Right lobe of liver (tissue), 6 donors: ENCODE results near the gene TOPORS. TPM values are rescaled to one million over a fixed set of nuclear protein-coding genes. Genes with fewer than 3 reads are reported as not detected.

Source experiments
- ATAC-seq, 4 donors: fragments of 200-7000 bp; cut with Tn5 transposase; one replicate each; pipeline ENCODE4 v1.9.1; 2020; ENCODE audit warnings: mild to moderate bottlenecking in 4 of 4, moderate library complexity in 4 of 4
- DNase-seq, 3 donors: peaks; one replicate each; pipeline ENCODE4 v3.0.0-alpha.2; 2020
- H3K27ac ChIP-seq, 3 donors: fragments of 200-600 bp; one replicate each; pipeline ENCODE4 v1.8.0; 2022
- H3K27me3 ChIP-seq, 2 donors: fragments of 200-600 bp; one replicate each; pipeline ENCODE4 v1.8.0; 2022
- H3K36me3 ChIP-seq, 4 donors: fragments of 200-600 bp; sonication (generic) in 1 of 4; one replicate each; pipeline versions ENCODE4 v1.5.1 to v1.8.0; 2017 to 2022; ENCODE audit warnings: control low read depth in 1 of 4
- H3K4me1 ChIP-seq, 4 donors: fragments of 200-600 bp; sonication (generic) in 1 of 4; one replicate each; pipeline versions ENCODE4 v1.5.1 to v1.8.0; 2017 to 2022; ENCODE audit warnings: control low read depth in 1 of 4
- H3K4me3 ChIP-seq, 3 donors: fragments of 200-600 bp; one replicate each; pipeline ENCODE4 v1.8.0; 2022
- H3K9me3 ChIP-seq, 4 donors: fragments of 200-600 bp; sonication (generic) in 1 of 4; one replicate each; pipeline versions ENCODE4 v1.5.1 to v1.8.0; 2017 to 2022; ENCODE audit warnings: control low read depth in 1 of 4
- CTCF ChIP-seq, 4 donors: fragments of 200-600 bp in 3 of 4; fragments of 450-650 bp in 1 of 4; IDR thresholded peaks; one replicate each; pipeline versions ENCODE4 v1.5.1 to v1.8.0; 2016 to 2022; ENCODE audit warnings: antibody characterized with exemption in 4 of 4, mild to moderate bottlenecking in 2 of 4
- POLR2A ChIP-seq: fragments of 450-650 bp; IDR thresholded peaks from one replicate; pipeline ENCODE4 v1.6.1; 2017; ENCODE audit warnings: antibody characterized with exemption, mild to moderate bottlenecking
- WGBS: methylation state at CpG from one replicate; pipeline ENCODE4 v1.1.6; 2018; ENCODE audit warnings: low coverage, low lambda C conversion rate; ENCODE audit not compliant: insufficient coverage; ENCODE audit errors: missing lambda C conversion rate; 5-methylcytosine and 5-hydroxymethylcytosine counted together
- intact Hi-C, 2 donors: fragments of 100-400 bp; cut with DNase I; formaldehyde crosslinking; loops; one replicate each; pipeline versions ENCODE4 v1.11.2 to v1.14.1; 2022
- total RNA-seq, 6 experiments: library from RNA; depleted of rRNA in 2 of 6; stranded (reverse); fragments of >200 nt in 2 of 6; fragmentation: NEBNext Ultra II Directional in 3 of 6; extraction: Animal tissue kit (Norgen Biotek cat#: 25700) in 3 of 6; gene quantifications; one replicate each; pipeline versions ENCODE4 v1.1.0 to v1.2.4, GENCODE V29; 2016 to 2023
- donor health status: DM: no; HTN: yes; CAD: no.
- donor health status: DM: no; HTN: no; CAD: no.
- donor health status: DM: no; HTN: no; CAD: no.
- donor health status: DM: no; HTN: yes; CAD: no.
- donor health status: DM: no; HTN: yes; CAD: no.

TOPORS gene
- total RNA-seq, 6 experiments from 2014 or later: 6.0 to 9.6 (median 7.9) TPM

GRCh38 chr9:32584784-32585183 lies 32.4 kb upstream of the TOPORS start:
- DNase-seq: no peak
- no peak overlapping the region for H3K4me3 ChIP-seq
- H3K36me3 ChIP-seq: no peaks in the 10 kb centered on the region
- no peak for ATAC-seq
- peaks cover 0 to 5% (median under 1%) of the 10 kb centered on the region in 4 donors for H3K4me1 ChIP-seq
- no peaks in the 10 kb centered on the region for H3K27me3 ChIP-seq
- H3K27ac ChIP-seq: no peak overlapping the region
- TF ChIP-seq CTCF (IDR thresholded peaks at IDR 0.05) (no peak), POLR2A (no peak)
- no peaks in the 10 kb centered on the region for H3K9me3 ChIP-seq
- WGBS: 21% methylated on average over 2 of the region's 2 CpGs
- intact Hi-C loops: loop anchor here (5.0 to 10.0 kb wide), 2 partner anchors 380 to 388 kb away; no protein-coding TSS in a partner anchor

- 32% methylated on average over 3 of the region's 3 CpGs for WGBS
- intact Hi-C loops: loop anchor here in 1 of 2 donors (10.0 kb wide), 1 partner anchor 383 kb away; no protein-coding TSS in a partner anchor
- peak; percentile 79 to 84 (median 80) for ATAC-seq
- TF ChIP-seq CTCF (IDR thresholded peaks at IDR 0.05) (peak; percentile 52 to 63 (median 59)), POLR2A (no peak)
- Histone ChIP-seq H3K36me3 (no peaks in the 10 kb centered on the region), H3K4me3 (no peak overlapping the region), H3K9me3 (no peaks in the 10 kb centered on the region), H3K4me1 (no peaks in the 10 kb centered on the region), H3K27ac (no peak overlapping the region), H3K27me3 (no peaks in the 10 kb centered on the region)
- no peak for DNase-seq
Observed at GRCh38 chr9:32581512-32582143, 29.2 kb upstream of the TOPORS start.

GRCh38 chr9:32580631-32581300 lies 28.4 kb upstream of the TOPORS start:
- Histone ChIP-seq H3K9me3 (no peaks in the 10 kb centered on the region), H3K27ac (no peak overlapping the region), H3K36me3 (no peaks in the 10 kb centered on the region), H3K4me1 (no peaks in the 10 kb centered on the region), H3K4me3 (no peak overlapping the region), H3K27me3 (no peaks in the 10 kb centered on the region)
- intact Hi-C loops: loop anchor here in 1 of 2 donors (10.0 kb wide), 1 partner anchor 384 kb away; no protein-coding TSS in a partner anchor
- no peak for ATAC-seq
- TF ChIP-seq CTCF (IDR thresholded peaks at IDR 0.05) (no peak), POLR2A (no peak)
- WGBS: 23% methylated on average over 3 of the region's 3 CpGs
- no peak for DNase-seq

DNA sequence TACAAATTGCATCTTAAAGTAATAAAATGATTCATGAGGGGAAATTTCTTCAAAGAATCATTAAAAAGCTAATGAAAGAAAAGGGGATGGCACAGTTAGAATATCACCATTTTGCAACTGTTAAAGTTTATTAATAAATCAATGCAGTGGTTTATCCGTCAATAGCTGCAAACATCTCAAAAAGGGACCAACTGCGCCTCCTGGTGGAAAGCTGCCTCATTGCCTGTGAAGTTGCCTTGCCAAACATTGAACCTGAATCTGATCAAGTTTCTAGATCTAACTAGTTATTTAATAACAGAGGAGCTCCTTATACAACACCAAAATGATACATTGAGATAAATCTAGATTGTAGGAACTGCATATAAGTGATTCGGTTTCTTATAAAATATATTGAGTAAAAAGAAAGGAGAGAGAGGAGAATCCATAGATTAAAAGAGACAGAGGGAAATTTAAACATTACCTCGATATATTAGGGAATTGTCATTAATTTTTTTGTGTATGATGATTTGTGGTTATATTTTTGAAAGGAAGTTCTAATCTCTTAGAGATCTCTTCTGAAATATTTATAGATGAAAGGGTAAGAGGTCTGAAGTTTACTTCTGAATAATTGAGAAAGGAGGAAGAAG lies 27.4 kb upstream of the TOPORS start:
- WGBS: 13% methylated on average over 4 of the region's 4 CpGs
- H3K36me3 ChIP-seq: no peaks in the 10 kb centered on the region
- H3K9me3 ChIP-seq: no peaks in the 10 kb centered on the region
- no peaks in the 10 kb centered on the region for H3K4me1 ChIP-seq
- H3K27me3 ChIP-seq: no peaks in the 10 kb centered on the region
- DNase-seq: peak; percentile 71 to 72 (median 71)
- peak; percentile 83 to 92 (median 90) for ATAC-seq
- no peak overlapping the region for H3K27ac ChIP-seq
- intact Hi-C loops: loop anchor here (5.0 to 10.0 kb wide), 2 partner anchors 203 to 385 kb away; no protein-coding TSS in a partner anchor
- no peak overlapping the region for H3K4me3 ChIP-seq
- TF ChIP-seq POLR2A: no peak
- TF ChIP-seq CTCF (IDR thresholded peaks at IDR 0.05): peak; percentile 87 to 96 (median 92)
